PFSK-1 (cell line): ENCODE data around the gene OR51I2.

ENCODE experiments used
- FOXP2 ChIP-seq: optimal IDR thresholded peaks from 2 replicates; pipeline ENCODE3; 2011; ENCODE audit warnings: borderline replicate concordance, control low read depth, inconsistent platforms; ENCODE audit not compliant: insufficient read depth; ENCODE audit errors: extremely low read length, extremely low read depth
- POLR2AphosphoS5 ChIP-seq: IDR thresholded peaks from 2 replicates; pipeline ENCODE4 v1.6.1; 2012; ENCODE audit warnings: low read depth, mild to moderate bottlenecking, control low read depth, low read length, moderate library complexity
- SIN3A ChIP-seq: IDR thresholded peaks from 2 replicates; pipeline ENCODE4 v1.6.1; 2012; ENCODE audit warnings: mild to moderate bottlenecking, low read length, moderate library complexity, borderline replicate concordance; ENCODE audit not compliant: insufficient read depth
- TAF1 ChIP-seq: IDR thresholded peaks from 2 replicates; pipeline ENCODE4 v1.6.1; 2012; ENCODE audit warnings: low read length, control low read depth, borderline replicate concordance; ENCODE audit not compliant: insufficient read depth
- TF ChIP-seq, protein P1 (sequence below), 2 experiments: IDR thresholded peaks; 2 replicates each; pipeline versions ENCODE4 v1.6.1 to v1.8.0; 2011 to 2012; ENCODE audit warnings: low read depth in 2 of 2, low read length in 2 of 2, control low read depth in 1 of 2, inconsistent platforms in 1 of 2, mild to moderate bottlenecking in 1 of 2, moderate library complexity in 1 of 2; ENCODE audit not compliant: insufficient read depth in 1 of 2

The OR51I2 gene

DNA sequence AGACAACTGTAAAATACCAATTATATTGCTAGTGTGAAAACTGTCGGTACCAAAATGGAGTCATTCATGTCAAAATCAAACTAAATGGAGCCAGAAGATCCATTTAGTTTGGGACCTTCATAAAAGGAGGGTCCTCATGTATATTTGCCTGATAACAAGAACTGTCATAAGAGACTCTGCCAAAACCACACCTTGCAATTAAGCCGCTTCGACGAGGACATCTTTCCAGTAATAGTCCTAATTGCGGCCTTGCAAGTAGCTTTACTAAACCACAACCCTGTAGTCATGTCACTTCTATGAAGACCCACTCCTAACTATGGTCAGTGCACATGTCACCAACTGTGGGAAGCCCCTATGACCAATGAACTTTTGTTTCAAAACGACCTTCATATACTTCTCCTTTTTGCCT, 51.3 kb downstream of the OR51I2 start:
- TF ChIP-seq FOXP2 (no peak), POLR2AphosphoS5 (no peak), SIN3A (no peak), TAF1 (no peak)
- TF ChIP-seq, protein P1, sequence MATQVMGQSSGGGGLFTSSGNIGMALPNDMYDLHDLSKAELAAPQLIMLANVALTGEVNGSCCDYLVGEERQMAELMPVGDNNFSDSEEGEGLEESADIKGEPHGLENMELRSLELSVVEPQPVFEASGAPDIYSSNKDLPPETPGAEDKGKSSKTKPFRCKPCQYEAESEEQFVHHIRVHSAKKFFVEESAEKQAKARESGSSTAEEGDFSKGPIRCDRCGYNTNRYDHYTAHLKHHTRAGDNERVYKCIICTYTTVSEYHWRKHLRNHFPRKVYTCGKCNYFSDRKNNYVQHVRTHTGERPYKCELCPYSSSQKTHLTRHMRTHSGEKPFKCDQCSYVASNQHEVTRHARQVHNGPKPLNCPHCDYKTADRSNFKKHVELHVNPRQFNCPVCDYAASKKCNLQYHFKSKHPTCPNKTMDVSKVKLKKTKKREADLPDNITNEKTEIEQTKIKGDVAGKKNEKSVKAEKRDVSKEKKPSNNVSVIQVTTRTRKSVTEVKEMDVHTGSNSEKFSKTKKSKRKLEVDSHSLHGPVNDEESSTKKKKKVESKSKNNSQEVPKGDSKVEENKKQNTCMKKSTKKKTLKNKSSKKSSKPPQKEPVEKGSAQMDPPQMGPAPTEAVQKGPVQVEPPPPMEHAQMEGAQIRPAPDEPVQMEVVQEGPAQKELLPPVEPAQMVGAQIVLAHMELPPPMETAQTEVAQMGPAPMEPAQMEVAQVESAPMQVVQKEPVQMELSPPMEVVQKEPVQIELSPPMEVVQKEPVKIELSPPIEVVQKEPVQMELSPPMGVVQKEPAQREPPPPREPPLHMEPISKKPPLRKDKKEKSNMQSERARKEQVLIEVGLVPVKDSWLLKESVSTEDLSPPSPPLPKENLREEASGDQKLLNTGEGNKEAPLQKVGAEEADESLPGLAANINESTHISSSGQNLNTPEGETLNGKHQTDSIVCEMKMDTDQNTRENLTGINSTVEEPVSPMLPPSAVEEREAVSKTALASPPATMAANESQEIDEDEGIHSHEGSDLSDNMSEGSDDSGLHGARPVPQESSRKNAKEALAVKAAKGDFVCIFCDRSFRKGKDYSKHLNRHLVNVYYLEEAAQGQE (IDR thresholded peaks at IDR 0.05; ENCODE audit: insufficient read depth in 1 of 2, low read depth in 2 of 2, low read length in 2 of 2) = no peak

DNA sequence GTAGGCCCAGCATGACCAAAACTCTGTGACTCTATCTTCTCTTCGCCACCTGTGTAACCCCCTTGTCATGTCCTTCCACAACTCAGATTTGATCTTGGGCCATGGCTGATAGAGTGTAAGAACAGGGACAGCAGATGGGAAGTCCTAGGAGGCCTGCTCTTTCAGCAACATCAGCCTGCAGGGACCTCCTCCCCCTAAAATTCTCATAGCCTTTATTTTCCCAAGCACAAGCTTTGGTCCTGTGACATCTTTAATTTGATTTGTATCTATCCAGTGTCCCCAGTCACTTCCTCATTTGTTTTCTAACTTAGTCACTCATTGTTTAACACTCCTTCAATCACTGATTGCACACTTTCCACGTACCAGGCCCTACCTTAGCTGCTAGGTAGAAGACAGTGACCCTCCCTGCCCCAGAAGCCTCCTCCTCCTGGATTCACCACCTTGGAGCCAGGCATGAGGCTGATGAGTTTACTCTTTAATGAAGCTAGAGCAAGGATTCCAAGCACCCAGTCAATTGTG, 55.3 kb downstream of the OR51I2 start:
- TF ChIP-seq FOXP2 (no peak), SIN3A (no peak), TAF1 (no peak), POLR2AphosphoS5 (no peak)
- TF ChIP-seq, protein P1 (IDR thresholded peaks at IDR 0.05; ENCODE audit: insufficient read depth in 1 of 2, low read depth in 2 of 2, low read length in 2 of 2) = no peak

DNA sequence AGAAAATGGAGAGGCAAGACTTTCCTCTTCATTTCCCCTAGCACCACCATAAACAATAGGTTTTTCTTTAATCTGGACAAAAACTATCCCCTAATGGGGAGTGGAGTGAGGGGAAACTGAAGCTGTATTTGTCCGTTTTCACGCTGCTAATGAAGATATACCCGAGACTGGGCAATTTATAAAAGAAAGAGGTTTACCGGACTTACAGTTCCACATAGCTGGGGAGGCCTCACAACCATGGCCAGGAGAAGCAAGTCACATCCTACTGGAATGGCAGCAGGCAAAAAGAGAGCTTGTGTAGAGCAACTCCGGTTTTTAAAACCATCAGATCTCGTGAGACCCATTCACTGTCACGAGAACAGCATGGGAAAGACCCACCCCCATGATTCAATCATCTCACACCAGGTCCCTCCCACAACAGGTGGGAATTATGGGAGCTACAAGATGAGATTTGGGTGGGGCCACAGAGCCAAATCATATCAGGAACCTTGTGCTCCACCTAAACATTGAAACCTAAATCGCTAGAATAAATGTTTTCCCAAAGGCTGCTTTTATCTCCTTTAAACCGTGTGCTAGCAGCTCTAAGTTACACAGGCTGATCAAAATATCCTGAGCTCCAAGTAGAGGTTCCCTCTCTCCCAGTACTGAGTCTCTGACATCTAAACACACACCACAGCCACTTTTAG, 56.4 kb downstream of the OR51I2 start:
- TF ChIP-seq SIN3A (no peak), TAF1 (peak; percentile 42; the same call in 1 of the 2 replicates)
